HG02798 (cell line): ENCODE results near the gene ADARB1.

Experiments
- ATAC-seq: cut with Tn5 transposase; IDR thresholded peaks from one replicate; pipeline ENCODE4 v1.9.1; 2021; ENCODE audit warnings: mild to moderate bottlenecking; ENCODE audit not compliant: unreplicated experiment, poor library complexity

ADARB1 gene

DNA sequence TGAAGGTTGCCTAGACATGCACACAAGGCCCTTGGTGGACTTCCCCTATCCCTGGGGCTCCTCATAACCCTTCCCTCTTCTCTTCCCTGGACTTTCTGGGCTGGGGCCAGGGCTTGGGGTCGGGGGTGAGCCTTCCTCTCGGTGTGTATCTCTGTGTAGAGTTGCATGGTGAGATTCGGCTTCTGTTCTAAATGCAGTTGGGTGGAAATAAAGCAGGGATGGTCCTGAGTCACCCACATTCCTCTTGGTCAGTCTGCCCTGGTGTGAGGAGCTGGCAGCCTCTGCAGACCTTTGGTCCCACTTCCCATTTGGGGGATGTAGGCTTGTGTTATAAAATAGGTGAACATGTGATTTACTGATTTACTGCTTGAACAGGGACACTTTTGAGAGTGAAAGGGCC lies 38.0 kb downstream of the ADARB1 start:
- ATAC-seq: no peak

DNA sequence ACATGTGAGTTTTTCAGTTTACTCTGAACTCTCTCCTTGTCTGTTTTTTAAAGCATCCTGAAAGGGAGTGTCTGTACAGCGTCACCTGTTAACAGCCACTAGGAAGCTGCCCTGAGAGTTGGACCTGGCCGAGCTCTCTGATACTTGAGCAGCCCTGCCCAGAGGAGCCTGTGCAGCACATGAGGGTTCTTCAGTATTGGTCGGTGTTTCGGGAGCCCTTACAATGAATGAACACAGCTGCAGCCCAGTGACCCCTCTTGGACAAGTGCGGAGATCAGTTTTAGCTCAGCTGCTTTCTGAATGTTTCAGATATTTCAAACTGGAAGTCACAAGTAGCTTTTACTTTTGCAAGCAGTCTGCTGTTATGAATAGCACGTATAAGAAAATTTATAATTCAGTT lies 39.2 kb downstream of the ADARB1 start:
- ATAC-seq: no peak

DNA sequence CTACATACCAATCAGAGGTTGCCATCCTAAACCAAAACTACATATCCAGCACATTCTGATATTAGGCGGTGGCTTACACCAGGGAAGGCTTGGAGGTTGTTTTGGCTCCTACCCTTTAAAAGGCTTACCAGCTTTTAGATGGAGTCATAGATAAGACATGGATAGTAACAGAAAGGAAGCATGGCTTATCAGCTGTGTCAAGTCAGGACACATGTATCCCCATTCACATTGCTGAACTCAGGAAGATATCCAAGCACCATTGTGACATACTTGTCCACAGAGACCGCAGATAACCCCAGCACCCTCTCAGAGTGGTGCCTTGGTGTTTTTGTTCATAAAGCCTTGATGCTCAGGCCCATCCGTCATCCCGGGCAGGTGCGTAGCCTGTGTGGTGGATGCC lies 39.7 kb downstream of the ADARB1 start:
- ATAC-seq: no peak

DNA sequence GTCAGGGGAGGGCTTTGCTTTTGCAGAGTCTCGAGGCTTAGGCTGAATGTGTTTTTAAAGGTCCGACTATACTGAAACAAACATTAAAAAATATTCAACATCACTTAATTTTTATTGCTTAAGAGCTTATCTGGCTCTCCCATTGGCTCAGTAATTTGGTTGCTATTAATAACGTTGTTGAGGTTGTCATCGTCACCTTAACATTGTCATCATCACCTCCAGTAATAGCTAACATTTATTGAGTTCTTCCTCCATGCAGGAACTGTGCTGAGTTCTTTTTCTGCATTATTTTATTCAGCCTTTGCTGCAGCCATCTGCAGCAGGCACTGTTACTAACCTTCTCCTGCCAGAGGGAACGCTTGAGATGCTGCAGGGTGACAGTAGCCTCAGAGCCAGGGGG lies 40.1 kb downstream of the ADARB1 start:
- ATAC-seq: no peak

DNA sequence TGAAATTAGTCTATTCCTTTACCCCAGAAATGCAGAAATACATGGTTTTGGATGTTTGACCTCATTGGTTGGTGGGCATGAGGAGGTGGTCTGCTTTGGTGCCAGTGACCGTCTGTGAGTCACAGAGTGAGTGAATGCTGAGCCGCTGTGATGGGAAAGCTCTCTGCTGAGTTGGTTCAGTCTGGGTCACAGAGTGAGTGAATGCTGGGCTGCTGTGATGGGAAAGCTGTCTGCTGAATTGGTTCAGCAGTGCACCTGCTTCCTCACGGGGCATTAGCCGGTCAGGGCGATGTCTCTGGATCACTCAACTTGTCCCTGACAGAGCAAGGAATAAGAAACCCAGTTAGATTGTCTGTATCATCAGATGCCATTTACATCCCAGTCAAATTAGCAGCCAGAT lies 40.8 kb downstream of the ADARB1 start:
- no peak for ATAC-seq

DNA sequence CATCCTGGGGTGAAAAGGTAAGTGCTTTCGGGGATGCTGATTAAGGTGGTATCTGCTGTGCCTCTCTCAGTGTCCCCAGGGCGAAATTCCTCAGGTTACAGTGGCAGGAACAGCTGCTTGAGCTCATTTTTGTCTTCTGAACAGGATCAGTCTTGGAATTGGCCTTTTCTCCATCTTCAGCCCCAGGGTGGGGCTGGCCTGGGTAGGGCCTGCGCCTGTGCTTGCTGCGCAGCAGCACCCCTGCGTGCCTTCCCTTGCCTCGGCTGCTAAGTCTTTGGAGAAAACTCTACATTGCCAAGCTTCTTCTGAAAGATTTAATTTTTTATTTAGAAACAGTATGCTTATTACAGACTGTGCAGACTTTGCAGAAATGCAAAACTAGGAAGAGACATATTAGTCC lies 41.7 kb downstream of the ADARB1 start:
- no peak for ATAC-seq

DNA sequence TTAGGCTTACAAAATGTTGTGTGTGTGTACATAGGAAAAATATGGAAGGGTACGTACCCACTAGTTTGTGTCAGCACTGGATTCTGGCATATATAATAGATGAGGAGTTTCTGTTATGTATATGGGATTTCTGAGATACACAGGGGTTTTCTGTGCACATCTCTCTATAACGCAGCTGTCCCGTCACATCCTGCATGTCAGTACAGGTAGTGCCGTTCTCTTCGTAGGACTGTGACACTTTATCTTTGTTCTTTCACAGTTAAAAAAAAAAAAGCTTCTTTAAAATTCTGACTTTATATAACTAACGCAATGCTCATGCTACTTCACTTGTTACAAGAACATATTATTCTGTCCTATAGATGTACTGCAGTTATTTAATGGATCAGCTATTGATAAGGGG lies 42.9 kb downstream of the ADARB1 start:
- ATAC-seq: no peak

DNA sequence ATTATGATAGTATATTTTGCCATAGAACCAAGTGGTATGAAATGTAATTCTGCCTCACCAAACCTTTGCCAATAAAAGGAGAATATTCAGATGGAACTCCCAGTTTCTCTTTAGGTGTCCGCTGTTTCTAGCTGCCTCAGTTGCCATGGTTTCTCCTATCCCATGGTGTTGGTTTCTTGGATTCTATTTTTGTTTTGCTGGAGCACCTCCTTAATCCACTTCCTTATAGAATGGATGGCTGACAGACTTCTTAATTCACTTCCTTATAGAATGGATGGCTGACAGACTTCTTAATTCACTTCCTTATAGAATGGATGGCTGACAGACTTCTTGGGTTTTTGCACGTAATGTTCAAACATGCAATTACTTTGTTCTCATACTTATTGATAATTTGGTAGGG lies 43.7 kb downstream of the ADARB1 start:
- no peak for ATAC-seq

DNA sequence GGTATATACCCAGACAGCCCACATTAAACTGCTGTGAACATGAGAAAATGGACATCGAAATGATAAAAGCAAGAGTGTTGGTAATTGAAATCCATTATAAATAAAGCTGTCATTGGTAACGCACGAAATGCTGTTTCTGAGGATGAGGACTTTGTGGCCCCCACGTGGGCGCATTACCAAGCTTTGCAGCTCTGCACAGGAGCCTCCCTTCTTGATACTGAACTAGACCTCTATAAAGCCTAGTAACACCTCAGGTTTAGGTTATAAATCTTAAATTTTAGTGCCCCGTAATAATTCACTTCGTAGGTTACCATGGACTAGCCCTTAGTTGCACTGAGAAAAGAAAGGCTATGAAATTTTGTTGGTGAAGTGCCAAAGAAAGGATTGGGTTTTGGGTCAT lies 45.4 kb downstream of the ADARB1 start:
- no peak for ATAC-seq

DNA sequence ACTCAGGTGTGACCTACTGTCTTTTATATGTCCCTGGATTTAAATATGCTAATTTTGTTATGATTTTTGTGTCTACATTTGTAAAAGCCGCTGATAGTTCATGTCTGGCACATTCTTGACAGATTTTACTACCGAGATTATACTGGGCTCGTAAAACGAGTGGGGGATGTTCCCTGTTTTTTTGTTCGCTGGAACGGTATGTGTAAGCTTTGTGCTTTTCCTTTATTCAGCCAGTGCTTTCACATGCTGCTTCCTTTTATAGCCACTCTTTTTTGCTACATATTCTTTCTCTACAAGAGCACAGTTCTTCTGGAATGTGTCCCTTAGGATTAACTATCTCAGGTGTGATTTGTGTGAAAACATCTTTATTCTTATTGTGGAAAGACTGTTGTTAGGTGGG lies 46.6 kb downstream of the ADARB1 start:
- ATAC-seq: no peak

DNA sequence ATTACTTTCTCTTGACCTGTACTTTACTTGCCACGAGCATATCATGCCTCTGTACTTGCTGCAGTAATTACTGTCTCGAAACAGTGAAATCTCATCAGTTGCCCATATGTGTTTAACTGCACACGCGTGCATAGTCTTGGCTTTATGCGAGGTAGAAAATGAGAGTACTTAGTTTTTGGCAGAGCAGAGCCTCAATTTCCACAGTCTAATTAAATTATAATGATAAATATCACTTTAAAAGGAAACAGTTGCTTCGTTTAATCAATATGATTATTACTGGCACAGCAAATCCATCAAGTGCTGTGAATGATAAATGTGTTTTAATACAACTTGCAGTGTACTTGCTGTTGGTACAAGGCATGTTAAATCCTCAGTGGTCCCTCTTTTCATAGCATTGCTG lies 47.6 kb downstream of the ADARB1 start:
- ATAC-seq: no peak

DNA sequence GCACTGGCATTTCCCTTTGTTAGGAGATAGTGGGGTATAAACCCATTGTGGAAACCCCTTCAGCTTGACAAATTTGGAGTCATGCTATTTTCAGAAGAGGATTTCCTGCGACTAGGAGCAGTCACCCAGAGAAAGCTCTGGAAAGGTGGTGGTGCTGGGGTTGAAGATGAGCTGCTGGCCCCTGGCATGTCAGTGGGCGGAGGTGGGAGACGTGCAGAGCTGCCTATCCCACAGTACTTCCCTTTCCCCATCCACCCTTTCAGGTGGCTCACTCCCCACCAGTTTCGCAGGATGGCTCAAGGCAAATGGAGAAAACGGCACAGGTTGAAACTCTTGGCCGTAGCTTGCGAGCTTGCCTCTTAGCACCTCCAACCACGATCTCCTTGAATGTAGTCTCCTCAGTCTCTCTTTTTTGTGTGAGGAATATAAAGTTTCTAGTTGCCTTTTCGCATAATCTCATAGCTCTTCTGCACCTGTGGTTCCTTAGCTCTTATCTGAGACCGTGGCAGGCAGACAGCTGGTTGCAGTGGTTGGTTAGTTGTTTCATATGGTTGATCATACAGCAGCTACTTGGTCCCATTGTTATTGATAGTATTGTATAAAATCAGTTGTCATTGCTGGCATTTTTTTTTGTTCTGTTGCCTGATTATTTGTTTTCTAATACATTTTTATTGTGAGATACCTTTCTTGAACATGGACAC lies 48.2 kb downstream of the ADARB1 start:
- ATAC-seq: no peak

DNA sequence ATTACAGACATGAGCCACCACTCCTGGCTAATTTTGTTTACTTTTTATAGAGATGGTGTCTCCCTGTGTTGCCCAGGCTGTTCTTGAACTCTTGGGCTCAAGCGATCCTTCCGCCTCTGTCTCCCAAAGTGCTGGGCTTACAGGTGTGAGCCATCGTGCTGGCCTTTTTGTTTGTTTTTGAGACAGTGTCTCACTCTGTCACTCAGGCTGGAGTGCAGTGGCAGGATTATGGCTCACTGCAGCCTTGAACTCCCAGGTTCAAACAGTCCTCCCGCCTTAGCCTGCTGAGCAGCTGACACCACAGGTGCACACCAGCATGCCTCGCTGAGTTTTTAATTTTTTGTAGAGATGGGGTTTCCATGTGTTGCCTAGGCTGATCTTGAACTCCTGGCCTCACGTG lies 49.1 kb downstream of the ADARB1 start:
- ATAC-seq: no peak

DNA sequence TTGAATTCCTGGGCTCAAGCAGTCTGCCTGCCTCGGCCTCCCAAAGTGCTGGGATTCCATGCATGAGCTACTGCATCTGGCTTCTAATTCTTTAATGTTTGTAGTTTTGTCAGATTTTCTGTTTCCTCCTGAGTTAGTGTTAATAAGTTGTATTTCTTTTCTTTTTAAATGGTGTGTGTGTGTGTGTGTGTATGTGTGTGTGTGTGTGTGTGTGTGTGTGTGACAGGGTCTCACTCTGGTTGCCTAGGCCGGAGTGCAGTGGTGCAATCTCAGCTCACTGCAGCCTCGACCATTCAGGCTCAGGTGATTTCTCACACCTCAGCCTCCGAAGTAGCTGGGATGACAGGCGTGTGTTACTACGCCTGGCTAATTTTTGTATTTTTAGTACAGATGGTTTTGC lies 50.2 kb downstream of the ADARB1 start:
- no peak for ATAC-seq

DNA sequence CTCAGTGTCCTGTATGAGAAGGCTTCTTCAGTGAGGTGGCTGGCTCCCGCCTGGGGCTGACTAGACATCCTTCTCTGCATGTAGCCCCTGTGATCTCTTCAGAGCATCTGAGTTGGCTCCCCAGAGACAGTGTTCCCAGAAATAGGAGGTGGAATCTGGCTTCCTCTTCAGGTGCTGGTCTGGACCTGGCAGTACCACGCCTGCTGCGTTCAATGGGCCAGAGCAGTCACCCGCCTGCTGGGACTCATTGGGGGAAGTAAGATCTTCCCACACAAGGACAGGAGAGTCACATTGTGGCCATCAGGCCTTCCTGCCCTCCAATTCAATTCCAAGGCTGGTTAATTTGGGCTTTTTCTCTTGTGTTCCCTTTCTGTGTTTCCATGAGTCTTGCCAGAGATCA lies 51.0 kb downstream of the ADARB1 start:
- ATAC-seq: no peak

DNA sequence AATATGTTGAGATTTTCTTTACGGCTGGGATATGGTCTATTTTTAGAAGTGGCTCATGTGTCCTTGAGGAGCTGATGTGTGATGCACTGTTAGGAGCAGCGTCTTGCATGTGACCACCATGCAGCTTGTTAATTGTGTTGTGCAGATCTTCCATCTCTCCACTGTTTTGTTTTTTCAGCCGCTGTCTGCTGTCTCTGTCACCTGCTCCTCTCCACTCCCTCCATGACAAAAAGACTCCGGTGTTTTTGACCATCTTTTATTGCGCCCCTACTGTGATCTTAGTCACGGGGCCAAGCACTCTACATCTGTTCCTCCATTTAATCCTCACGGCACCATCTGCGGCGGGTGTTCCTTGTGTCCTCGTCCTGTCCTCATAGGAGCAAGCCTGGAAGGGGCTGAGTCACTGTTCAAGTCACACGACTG lies 51.8 kb downstream of the ADARB1 start:
- ATAC-seq: no peak

DNA sequence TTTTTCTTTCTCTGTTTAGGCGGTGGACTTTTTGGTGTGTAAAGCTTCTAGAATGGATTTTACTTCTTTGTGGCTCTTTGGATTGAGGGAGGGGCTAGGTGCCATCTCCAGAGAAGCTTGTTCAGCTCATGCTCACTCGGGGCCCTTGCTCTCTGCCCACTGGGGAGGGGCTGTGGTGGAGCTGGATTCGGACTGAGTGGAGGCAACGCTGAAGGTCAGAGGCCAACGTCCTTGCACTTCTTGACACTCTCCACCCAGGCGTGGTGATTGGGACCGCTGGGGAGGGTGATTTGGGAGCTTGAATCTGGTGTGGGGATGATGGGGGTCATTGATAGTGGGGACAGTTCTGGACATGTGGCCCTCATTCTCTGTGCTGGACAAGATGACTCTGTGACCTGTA lies 52.6 kb downstream of the ADARB1 start:
- no peak for ATAC-seq

DNA sequence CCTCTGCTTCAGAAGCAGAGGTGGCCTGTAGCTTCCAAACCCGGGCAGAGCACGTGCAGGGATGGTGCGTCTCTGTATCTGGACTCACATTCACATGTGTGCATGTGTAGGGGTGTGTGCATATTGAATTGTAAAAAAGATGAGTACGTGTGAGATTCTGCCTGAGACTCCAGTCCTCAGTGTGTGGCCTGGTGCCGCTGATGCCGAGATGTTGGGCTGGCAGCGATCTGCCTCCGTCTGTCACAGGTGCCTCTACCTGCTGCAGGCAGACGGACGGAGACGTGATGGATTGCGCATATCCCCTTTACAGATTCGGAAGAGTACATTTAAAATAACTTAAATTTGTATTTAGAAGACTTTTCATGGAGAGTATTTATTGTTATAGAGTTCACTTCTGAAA lies 53.6 kb downstream of the ADARB1 start:
- no peak for ATAC-seq

DNA sequence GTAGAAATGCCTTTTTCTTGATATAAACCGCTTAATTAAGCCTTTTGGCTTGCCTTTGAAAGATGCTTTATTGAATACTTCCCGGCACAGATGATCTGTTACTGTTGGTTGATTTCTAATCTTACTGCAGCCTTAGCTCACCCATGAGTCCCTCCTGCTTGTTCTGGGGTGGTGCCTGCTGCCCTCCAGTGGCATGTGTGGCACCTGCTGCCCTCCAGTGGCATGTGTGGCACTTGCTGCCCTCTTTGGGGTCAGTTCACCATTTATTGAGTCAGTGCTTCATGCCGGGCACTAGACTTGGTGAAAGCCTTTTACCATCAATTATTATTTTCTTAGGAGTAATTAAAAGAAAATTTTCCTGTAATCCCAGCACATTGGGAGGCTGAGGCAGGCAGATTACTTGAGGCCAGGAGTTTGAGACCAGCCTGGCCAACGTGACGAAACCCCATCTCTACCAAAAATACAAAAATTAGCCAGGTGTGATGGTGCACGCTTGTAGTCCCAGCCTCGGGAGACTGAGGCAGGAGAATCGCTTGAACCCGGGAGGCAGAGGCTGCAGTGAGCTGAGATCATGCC lies 54.3 kb downstream of the ADARB1 start:
- no peak for ATAC-seq

DNA sequence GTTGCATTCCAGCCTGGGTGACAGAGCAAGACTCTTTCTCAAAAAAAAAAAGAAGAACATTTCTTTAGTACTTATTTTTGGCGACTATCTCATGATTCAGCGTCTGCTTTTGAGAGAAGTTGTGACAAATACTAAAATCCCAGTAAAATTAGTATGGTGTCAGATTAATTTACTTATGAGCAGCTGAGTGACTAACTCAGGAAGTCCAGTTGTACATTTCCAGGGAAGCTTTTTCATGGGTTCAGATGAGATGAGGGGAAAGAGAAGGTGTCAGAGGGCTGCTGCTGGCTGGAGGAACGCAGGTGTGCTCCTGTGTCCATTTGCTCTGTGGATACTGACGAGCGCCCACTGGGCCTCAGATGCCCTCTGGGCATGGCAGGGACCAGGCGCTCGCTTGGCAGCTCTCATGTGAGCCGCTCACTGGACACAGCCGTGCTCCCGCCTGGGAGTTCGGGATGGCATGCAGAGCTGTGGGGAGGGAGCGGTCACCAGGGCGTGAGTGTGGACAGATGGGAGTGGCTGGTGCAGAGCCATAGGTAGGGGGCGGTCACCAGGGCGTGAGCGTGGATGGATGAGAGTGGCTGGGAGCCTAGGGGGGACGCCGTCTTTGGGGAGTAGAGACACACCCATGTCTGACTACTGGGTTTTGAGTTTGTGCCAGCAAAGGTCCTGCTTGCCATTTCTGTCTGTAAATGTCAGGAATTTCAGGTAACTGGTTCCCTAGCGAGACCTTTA lies 55.0 kb downstream of the ADARB1 start:
- ATAC-seq: no peak

DNA sequence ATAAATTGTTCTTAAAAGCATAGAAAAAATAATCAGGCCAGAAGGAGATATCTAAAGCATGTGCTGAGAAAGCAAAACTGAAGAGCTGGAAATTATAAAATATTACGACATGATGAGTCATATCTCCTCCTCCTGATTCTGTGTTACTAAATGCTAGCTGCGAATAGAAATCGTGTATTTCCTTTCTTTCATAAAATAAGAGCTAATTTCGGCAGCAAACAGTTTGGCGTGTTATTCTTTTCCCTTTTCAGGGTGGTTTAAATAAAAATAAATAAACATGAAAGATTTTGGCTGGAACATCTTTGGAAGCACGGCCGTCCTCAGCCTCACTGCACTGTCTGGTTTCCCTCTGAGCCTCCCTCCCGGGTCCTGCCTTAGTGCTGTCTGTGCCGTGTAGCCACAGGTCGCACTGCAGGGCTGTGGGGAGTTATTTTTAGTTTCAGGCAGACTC lies 56.0 kb downstream of the ADARB1 start:
- no peak for ATAC-seq

DNA sequence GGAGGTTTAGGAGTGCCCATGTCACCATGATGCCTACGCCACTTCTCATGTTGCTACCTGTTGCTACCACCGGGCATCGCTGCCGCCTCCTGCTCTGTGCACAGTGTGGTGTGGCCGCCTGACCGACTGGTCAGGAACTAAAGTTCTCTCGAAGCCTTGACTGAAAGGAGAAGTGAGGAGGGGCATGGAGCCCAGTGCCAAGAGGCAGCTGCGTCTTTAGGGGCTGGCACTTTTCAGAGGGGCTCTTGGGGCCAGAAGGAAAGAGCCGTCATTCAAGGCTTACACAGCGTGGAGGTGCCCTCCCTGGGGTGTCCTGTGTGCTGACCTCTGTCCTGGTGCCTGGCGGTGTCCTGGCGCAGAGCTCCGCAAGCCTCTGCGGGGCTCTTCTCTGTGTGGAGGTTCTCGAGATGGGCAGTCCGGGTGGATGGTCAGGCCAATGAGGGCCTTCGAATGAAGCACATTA lies 57.2 kb downstream of the ADARB1 start:
- ATAC-seq: no peak
